HG03575 (cell line): ENCODE data around the gene NPAS1.

Experiments used
- ATAC-seq: cut with Tn5 transposase; IDR thresholded peaks from one replicate; pipeline ENCODE4 v1.9.1; 2021; ENCODE audit not compliant: unreplicated experiment, insufficient number of reproducible peaks, low FRiP score; ENCODE audit errors: extremely low read depth

Gene NPAS1

GRCh38 chr19:47019431-47020041 is at the start of gene NPAS1:
Gene NPAS1 (plus strand): TSS chr19:47019837. CDS start chr19:47021048, 1,211 bp downstream.
- no peak for ATAC-seq

- no peak for ATAC-seq
Measured at GRCh38 chr19:46970815-46971214, 48.8 kb upstream of the NPAS1 start.

DNA sequence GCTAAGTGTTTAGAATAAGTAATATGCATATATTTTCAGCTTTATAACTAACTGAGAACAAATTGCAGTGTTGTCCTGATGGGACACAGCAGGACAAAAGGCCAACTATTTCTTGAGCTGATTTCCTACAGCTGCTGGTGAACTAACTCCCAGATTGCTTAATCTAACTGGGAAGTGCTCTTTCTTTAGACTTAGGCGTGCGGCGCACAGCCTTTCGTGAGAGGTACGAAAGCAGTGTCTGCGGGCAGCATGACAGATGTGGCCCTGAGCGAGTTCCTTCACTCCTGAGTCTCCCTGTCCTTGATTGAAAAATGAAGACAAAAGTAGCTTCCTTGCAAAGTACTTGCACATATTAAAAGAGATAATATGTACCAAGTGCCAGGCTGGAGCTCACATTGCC is 47.3 kb upstream of the NPAS1 start:
- ATAC-seq, result no peak

GRCh38 chr19:46974181-46974580 is 45.5 kb upstream of the NPAS1 start:
- no peak for ATAC-seq

GRCh38 chr19:46975011-46975924 is 44.4 kb upstream of the NPAS1 start:
- ATAC-seq, result no peak

GRCh38 chr19:46975925-46976782 is 43.5 kb upstream of the NPAS1 start:
- no peak for ATAC-seq

- no peak for ATAC-seq
Measured at GRCh38 chr19:46976845-46977320, 42.8 kb upstream of the NPAS1 start.

DNA sequence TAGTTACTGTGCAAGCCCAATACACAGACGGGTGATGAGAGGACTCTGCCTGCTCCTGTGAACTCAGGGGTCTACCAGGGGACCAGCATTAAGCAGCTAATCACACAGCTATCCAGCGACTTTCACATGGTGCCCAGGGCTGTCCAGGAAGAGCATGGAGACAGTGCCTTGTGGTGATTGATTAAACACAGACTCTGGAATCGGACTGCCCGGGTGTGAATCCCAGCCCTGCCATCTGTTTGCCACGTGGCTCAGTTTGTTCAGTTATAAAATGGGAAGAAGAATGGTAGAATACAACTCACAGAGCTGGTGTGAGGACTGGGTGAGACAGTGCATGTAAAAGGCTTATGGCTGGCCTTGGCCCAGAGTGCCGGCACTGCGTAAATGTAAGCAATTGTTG is 42.1 kb upstream of the NPAS1 start:
- no peak for ATAC-seq

- ATAC-seq, result no peak
Measured at GRCh38 chr19:46978171-46978869, 41.3 kb upstream of the NPAS1 start.

DNA sequence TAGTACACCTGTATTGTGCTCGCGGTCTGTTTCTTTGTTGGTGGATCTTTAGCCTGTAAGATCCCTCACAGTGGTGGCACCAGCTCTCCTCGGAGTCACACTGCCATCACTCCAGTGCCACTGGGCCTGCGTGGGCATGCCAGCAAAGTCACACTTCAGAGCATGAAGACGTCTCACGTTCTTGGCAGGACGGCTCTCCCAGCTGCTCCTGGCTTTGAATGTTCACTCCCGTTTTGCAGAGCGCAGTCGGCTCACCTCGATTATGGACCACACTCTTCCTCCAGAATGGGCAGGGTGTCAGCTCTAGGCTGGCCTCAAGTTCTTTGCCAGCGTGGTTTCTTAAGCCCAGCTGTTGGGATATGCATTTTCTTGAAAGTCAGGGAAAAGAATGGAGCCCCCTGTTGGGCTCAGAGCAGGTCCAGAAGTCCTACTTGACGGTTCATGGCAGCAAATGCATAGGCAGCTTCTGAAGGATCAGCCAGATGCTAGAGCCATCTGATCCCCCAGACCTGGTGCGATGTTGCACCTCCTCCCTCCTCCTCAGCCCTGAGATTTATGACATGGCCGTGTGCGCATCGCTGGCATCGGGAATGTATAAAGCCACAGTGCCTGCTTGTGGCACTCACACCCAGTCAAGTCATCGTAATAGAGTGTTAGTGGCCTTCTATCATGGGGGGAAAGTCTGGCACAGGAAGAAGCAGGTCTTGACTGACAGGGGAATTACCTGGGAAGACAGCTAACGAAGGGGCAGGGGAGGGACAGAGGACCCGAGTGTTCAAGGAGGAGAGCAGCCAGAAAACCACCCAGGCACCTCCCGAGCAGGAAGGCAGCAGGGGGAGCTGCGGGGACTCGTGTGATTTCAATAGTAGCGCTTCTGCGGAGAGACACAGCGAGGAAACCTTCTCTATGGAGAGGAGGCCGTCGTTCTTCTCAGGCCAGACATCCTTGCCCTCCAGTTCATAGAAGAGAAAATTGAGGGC is 40.2 kb upstream of the NPAS1 start:
- no peak for ATAC-seq

GRCh38 chr19:46980761-46981160 is 38.9 kb upstream of the NPAS1 start:
- no peak for ATAC-seq

DNA sequence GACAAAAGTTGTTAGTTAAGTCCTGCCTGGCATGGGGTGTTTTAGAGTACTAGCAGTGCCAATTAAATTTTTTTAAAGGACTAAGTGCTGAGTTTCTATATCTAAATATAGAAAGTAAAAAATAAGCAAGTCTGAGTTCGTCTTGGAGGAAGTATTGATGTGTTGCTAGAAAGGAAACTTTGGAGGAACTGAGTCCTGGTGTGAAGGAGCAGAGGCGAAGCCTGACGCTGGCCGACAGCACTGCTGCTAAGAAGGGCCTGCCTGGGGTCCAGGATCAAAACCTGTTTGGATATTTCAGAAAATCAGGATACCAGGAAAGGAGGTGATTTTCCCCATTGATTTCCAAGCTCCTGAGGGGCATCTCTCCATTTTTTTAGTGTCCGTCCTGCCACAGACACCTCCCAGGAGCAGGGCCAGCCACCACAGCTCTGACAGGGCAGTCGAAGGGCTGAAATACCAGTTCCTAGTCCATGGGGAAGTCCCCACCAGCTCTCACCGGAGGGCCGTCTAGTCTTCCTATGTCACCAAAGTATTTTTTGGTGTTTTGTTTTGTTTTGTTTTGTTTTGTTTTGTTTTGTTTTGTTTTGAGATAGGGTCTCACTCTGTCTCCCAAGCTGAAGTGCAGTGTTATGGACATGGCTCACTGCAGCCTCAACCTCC is 38.2 kb upstream of the NPAS1 start:
- no peak for ATAC-seq

- ATAC-seq, result no peak
Measured at GRCh38 chr19:46983097-46983496, 36.5 kb upstream of the NPAS1 start.

DNA sequence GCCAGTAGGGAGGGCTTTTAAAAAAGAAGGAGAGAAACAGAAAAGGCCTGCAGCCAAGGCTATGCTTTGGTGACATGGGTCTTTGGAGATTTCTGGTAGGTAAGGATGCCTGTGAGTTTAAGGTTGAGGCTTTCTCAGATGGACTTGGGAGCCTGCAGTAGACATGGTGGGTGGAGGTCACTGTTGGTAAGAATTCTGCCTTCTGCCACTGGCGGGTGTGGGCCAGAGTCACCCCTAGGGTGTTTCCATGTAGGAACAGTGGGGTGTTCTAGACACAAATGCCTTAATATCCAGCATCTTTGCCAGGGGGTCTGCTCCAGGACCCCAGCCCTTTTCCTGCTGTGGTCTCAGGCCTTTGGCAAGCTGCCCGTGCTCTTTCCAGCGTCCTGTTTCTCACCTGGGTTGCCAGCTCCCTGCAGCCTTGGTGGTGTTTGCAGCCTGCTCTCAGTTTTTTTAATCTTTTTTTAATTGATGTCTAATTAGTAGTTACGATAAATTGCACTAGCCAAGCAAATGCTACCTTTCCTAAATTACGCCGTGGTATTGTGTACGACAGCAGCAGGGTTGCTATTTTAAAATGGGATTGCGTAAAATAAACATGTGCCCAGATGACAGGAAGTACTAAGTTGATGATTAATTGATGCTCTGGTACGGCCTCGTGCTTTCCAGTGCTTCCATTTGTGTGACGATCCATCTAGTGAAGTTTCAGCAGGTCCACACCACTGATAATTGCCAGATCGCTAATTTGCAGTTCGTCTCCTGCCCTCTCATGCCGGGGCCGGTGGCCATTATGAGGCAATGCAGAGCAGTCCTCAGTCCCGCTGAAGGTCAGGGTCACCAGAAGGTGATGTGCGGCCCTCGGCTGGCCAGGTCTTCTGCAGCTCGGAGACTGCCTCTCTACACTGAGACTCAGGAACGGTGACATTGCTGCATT is 35.3 kb upstream of the NPAS1 start:
- no peak for ATAC-seq

GRCh38 chr19:46985542-46986415 is 33.9 kb upstream of the NPAS1 start:
- no peak for ATAC-seq
